ENCODE data around the gene ATP13A4. TPM values are rescaled to one million over a fixed set of nuclear protein-coding genes. Genes with fewer than 3 reads are reported as not detected.

ATP13A4 gene
- total and polyA plus RNA-seq, 2 of the 8 experiments (the other 6 are each of a cell fraction or from before 2014, with no cell fraction given) = 0.12 TPM; not detected in 1

DNA sequence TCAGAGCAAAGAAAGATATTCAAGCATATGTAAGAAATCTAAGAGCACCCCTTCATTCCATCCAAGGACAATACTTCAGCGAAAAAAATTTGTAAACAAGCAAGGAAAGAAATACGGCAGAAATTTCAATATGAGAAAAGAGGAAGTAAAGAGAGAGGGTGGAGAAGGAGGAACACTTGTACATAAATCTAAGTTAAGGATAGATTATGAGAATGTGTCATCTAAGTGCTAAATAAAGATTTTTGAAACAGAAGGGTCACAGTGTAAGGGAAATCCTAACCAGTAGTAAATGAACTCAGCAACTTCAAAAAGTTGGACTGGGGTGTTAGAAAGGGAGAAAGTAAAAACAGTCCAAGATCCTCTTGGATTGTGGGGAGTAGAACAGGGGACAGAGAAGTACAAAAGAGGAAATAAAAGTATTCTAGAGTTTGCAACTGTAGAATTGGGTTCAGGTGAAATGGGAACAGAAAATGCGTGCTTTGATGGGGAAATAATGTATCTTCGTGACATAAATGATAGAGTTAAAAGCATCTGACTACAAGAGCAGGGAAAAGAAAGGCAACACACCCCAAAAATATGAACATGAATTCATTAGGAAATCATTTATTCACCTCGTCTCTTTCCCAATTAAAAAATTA is 107.6 kb downstream of the ATP13A4 start:
- H3K4me3 ChIP-seq (ENCODE audit: extremely low read depth in 1 of 4, insufficient read depth in 2 of 4, low read depth in 3 of 4, low read length in 4 of 4) = no peak overlapping the region
- no peak overlapping the region for H3K4ac ChIP-seq (replicated peaks; ENCODE audit: insufficient read length, low read depth, low read length)
- no peak overlapping the region for H2BK5ac ChIP-seq (ENCODE audit: low read depth, low read length)
- H3K9ac ChIP-seq (replicated peaks in 1 of 4; ENCODE audit: extremely low read depth in 1 of 4, low read depth in 3 of 4, low read length in 3 of 4) = no peak overlapping the region
- no peak overlapping the region for H3K14ac ChIP-seq (ENCODE audit: insufficient read length)
- peaks cover 0 to 3% (median 2%) of the 10 kb centered on the region in 4 experiments; a peak in 1 of 7 replicates for H3K4me1 ChIP-seq (replicated peaks in 1 of 4; ENCODE audit: control insufficient read depth in 3 of 4, insufficient read depth in 4 of 4, low read length in 3 of 4)
- no peak overlapping the region for H2AFZ ChIP-seq (ENCODE audit: low read length)
- H3K23ac ChIP-seq (ENCODE audit: insufficient read length) = no peak overlapping the region
- no peak overlapping the region for H2BK12ac ChIP-seq (ENCODE audit: low read depth, low read length)
- no peak overlapping the region for H3K27ac ChIP-seq (ENCODE audit: low read depth, low read length)
- no peak overlapping the region for H3K4me2 ChIP-seq (ENCODE audit: insufficient read depth in 1 of 2, low read depth in 2 of 2, low read length in 2 of 2)
- no peaks in the 10 kb centered on the region for H3K27me3 ChIP-seq (replicated peaks in 1 of 4; ENCODE audit: control insufficient read depth in 3 of 4, extremely low read depth in 1 of 4, insufficient read depth in 3 of 4, low read length in 3 of 4)
- H3K36me3 ChIP-seq (ENCODE audit: control insufficient read depth in 2 of 4, insufficient read depth in 4 of 4, low read length in 3 of 4) = no peaks in the 10 kb centered on the region
- no peak overlapping the region for H4K5ac ChIP-seq (ENCODE audit: insufficient read length, low read depth, low read length)
- H4K8ac ChIP-seq (ENCODE audit: extremely low read depth, insufficient read depth, low read length) = no peak overlapping the region
- H2BK15ac ChIP-seq (ENCODE audit: low read length) = no peak overlapping the region
- H2AK5ac ChIP-seq (ENCODE audit: low read depth, low read length) = no peak overlapping the region
- H3K79me1 ChIP-seq (ENCODE audit: low read depth, low read length) = no peaks in the 10 kb centered on the region
- no peak overlapping the region for H3K18ac ChIP-seq (ENCODE audit: extremely low read depth, low read length)
- no peaks in the 10 kb centered on the region for H3K23me2 ChIP-seq (ENCODE audit: low read depth, low read length)
- no peaks in the 10 kb centered on the region for H4K20me1 ChIP-seq (replicated peaks in 1 of 2; ENCODE audit: control insufficient read depth in 1 of 2, insufficient read depth in 2 of 2, low read length in 2 of 2)
- no peak for DNase-seq (ENCODE audit: low read depth in 1 of 2, low spot score in 2 of 2)
- no peaks in the 10 kb centered on the region for H3K79me2 ChIP-seq (ENCODE audit: control insufficient read depth in 1 of 2, insufficient read depth in 2 of 2, low read length in 2 of 2)
- no peak overlapping the region for H4K91ac ChIP-seq (replicated peaks; ENCODE audit: insufficient read length, low read length)
- no peak for FAIRE-seq
- no peak overlapping the region for H2BK20ac ChIP-seq (ENCODE audit: low read length)
- WGBS, 2 experiments (ENCODE audit: extremely low coverage in 1 of 2, insufficient coverage in 1 of 2, insufficient read length in 1 of 2, insufficient replicate concordance in 2 of 2, low coverage in 1 of 2, low lambda C conversion rate in 2 of 2, missing lambda C conversion rate in 1 of 2) = 87% methylated on average over 5 of the region's 5 CpGs; no CpG with 5 or more reads in 1 of the 2 experiments
- H3K9me3 ChIP-seq (ENCODE audit: insufficient read depth in 2 of 2, low read depth in 1 of 2, low read length in 1 of 2) = no peaks in the 10 kb centered on the region
- H3K56ac ChIP-seq (replicated peaks; ENCODE audit: insufficient read length, low read depth, low read length) = no peak overlapping the region
- CTCF ChIA-PET (ENCODE audit: partially characterized antibody) = no interaction called here
- H2BK120ac ChIP-seq (replicated peaks; ENCODE audit: low read depth, low read length) = no peak overlapping the region
- POLR2A ChIA-PET (ENCODE audit: partially characterized antibody) = no interaction called here
- TF ChIP-seq SRF (IDR thresholded peaks at IDR 0.05; ENCODE audit: low read depth, low read length) (no peak), RNF2 (IDR thresholded peaks at IDR 0.05; ENCODE audit: borderline replicate concordance, low read depth, low read length, missing control alignments, poor library complexity, severe bottlenecking) (no peak), BRCA1 (IDR thresholded peaks at IDR 0.05; ENCODE audit: low read depth, low read length) (no peak), ASH2L (IDR thresholded peaks at IDR 0.05; ENCODE audit: low read length) (no peak), RXRA (IDR thresholded peaks at IDR 0.05; ENCODE audit: insufficient read depth, low read depth, low read length) (no peak), KDM1A (IDR thresholded peaks at IDR 0.05; ENCODE audit: borderline replicate concordance, low read length) (no peak), USF2 (IDR thresholded peaks at IDR 0.05; ENCODE audit: low read length) (no peak), JUN (IDR thresholded peaks at IDR 0.05; ENCODE audit: low read depth, low read length) (no peak), KDM4A (IDR thresholded peaks at IDR 0.05; ENCODE audit: low read depth, low read length, severe bottlenecking) (no peak), CEBPB (IDR thresholded peaks at IDR 0.05; ENCODE audit: low read depth, low read length) (no peak), CBX5 (IDR thresholded peaks at IDR 0.05; ENCODE audit: low read depth, low read length) (no peak), GABPA (IDR thresholded peaks at IDR 0.05; ENCODE audit: borderline replicate concordance, insufficient read depth, low read length) (no peak)
